SU-DHL-6 (cell line): ENCODE data around the gene TOR1AIP1.

ENCODE experiments used
- CTCF ChIP-seq: fragments of 200-600 bp; sonication (generic); IDR thresholded peaks from one replicate; pipeline ENCODE4 v1.5.1; 2017; ENCODE audit warnings: antibody characterized with exemption, mild to moderate bottlenecking, low read length, moderate library complexity; ENCODE audit not compliant: insufficient read depth, poor library complexity, severe bottlenecking
- EZH2phosphoT487 ChIP-seq: fragments of 200-600 bp; sonication (generic), shearing (Covaris generic); conservative IDR thresholded peaks from 2 replicates; pipeline ENCODE4 v1.6.1; 2018; ENCODE audit warnings: mild to moderate bottlenecking, antibody characterized with exemption, low read length, moderate library complexity, mixed read lengths

GRCh38 chr1:179941454-179941853, 59.4 kb downstream of the TOR1AIP1 start:
- TF ChIP-seq CTCF (no peak), EZH2phosphoT487 (no peak)
